SIG-M5 treated with dmso at 0.1 percent for 504 hours (cell line): Measurements from ENCODE around the gene PAX2.

Experiments used
- DNase-seq: peaks from one replicate; lab custom pipeline; 2025; ENCODE audit not compliant: unreplicated experiment; lab: John Stamatoyannopoulos, UW

The PAX2 gene

DNA sequence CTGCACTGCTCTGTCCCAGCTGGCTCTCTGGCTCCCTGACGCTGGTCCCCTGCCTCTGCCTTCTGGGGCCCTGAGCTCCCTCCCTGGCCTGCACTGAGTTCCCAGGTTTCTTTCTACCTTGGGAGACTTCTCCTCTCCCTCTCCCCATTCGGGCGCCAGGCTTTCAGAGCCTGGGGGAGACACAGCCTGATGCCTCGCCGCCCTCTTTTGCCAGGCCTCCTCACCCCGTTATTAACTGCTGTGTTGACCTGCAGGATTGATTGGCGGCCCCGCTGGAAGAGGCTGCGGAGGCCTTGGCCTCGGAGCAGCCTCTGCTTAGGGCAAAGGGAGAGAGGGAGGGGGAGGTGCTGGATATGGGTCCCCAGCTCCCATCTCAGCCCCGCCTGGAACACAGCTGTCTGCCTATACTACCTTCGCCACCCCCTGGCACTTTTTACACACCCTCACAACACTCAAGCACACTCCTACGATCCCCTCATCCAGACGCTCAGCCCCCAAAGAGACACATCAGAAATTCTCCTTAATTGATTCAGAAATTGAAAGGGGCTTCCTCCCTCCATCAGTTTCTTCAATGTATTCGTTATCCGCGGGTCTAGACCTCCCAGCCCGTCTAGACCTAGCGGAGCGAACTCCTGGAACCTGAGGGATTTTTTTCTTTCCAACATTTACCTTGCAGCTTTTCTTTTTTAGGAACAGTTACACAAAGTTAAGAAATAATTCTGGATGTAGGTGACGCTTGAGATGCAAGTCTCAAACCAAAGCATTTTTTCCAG, 7.1 kb upstream of the PAX2 start:
- DNase-seq: no peak

DNA sequence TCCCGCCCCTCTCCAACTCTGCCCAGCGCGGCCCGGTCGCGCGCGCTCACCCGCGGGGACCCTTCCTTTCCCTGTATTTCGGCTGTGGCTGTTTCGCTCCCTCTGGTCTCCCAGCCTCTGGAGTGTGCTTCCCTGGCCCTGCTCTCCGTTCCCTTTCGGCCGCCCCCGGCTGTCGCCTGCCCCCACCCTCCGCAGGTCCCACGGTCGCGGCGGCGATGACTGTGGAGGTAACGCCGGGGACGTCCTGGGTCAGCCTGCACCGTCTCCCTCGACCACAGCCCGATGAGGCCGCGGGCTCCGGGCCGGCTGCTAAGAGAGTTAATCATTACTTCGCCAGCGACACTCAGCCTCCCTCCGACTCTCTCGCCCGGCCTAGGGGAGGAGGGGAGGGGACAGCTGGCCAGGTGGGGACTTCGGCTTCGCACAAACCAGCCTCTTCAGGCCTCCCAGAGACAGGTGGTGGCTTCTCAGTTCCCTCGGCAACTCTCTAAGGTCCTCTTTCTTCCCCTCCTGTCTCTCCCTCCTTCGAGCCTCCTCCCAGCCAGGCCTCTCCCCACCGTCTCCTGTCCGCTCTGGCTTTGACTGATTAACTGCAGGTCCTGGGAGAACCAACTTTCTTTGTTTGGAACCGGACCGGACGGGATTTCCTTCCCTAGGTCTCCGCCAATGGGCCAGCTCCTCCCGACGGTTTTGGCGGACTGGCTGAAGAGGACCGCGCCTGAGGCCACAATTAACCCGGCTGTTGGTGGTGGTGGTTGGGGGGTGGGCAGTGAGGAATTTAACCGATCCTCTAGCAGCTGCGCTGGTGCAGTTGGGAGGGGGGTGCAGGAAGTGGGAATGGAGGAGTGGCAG, 5.6 kb upstream of the PAX2 start:
- no peak for DNase-seq

DNA sequence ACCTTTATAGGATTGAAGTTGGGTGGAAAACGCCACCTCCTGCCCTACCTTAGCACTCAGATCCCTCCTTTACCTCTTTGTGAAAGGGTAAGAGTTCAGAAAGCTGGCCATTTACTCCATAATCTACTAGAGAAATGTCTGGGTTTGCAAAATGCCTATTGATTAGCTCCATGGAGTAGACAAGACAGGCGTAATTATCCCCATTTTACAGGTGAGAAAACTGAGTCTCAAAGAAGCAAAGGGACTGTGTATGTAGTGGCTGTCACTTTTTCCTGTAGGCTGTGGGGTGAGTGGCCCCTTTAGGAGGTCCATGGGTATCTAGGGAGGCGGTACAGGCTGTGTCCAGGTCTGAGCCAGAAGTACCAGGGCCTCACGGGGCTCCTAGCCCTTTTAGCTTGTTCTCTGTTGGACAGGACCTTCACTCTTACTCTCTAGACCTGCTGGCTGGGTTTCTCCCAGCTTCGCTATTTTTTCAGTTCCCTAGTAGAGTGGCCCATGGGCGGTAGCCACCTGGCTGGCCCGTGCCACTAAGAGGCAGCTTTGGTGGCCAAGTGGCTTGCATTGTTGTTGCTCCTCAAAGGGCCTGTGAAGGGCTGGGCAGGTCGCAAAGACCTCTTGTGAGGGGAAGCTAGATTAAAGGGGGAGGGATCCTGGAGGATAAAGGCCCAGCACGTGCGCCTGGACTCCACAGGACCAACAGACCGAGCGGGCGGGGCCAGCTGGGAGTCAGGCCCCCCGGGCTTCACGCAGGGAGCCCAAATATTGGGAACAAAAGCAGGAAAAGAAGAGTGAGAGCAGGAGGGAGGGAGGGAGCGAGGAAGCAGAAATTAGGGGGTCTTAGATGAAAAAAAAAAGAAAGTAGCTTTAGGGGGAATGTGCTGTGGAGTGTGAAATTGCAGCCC, 4.7 kb upstream of the PAX2 start:
- no peak for DNase-seq

DNA sequence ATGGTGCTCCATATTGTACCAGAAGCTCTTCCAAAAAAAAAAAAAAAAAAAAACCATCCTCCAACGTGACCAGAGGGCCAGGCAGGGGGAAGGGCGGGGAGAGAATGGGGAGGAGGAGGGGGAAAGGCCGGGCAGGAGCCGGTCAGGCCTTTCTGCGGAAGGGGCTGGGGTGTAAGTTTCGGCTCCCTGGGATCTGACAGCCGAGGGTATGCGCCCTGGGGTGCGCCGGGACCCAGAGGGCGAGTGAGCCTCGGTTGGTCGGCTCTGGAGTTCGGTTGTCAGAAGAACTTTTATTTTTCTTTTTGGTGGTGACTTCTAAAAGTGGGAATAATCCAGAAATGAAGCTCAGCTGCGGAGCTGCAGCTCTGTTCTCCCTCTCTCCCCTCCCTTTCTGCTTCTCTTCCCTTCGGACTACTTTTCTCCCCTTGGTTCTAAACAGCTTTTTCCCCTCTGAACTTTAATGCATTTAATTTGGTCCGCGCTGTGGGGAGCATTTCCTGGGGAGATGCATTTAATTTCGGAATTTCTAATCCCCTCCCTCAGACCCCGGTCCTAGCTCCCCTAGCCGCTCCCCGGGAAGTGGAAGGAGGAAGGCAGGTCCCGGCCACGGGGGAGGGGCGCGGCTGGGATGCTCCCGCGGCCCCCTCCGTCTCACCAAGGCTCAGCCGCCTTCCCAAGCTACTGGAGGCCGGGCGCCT, 3.9 kb upstream of the PAX2 start:
- no peak for DNase-seq

GRCh38 chr10:100742076-100742771, 3.2 kb upstream of the PAX2 start:
- DNase-seq: no peak

DNA sequence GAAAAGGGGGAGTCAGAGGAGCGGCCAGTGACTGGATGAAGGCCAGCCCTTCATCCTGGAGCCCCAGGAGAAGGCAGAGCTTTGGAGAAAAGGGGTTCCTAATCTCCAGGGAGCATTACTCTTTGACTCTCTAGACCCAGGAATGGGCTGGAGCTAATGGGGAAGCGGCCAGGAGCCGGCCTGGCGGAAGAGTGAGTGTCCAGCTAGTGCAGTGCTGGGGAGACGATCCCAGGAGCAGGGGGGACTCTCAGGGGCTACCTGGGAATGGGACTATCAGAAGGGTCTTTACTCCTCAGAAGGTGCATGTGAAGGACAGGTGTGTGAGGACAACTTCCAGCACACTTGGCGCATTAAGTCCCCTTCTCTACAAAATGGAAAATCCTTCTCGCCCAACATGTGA, 2.4 kb upstream of the PAX2 start:
- DNase-seq: no peak

DNA sequence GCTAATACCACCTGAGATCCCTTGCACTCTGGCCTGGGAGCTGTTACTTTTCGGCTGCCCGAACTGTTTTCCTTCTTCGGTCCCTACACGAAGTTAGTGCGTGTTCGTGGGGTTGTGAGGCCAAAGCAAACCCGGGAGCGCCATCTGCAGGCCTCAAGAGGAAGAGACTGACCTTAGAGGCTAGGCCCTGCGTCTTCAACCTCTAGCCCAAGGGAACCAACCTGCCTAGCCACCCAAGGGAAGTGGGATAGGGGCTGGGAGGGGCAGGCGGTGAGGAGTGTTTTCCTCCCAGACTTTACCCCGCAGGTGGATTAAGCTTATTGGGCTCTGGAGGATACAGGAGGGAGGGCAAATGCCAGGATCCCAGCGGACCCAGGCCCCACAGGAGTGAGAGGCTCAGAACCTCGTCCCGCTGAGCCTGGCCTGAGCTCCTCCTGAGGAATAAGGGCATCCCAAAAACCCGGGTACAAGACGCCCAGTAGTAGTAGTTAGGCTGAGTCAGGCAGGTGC, 1.7 kb upstream of the PAX2 start:
- DNase-seq: peak; percentile 68

DNA sequence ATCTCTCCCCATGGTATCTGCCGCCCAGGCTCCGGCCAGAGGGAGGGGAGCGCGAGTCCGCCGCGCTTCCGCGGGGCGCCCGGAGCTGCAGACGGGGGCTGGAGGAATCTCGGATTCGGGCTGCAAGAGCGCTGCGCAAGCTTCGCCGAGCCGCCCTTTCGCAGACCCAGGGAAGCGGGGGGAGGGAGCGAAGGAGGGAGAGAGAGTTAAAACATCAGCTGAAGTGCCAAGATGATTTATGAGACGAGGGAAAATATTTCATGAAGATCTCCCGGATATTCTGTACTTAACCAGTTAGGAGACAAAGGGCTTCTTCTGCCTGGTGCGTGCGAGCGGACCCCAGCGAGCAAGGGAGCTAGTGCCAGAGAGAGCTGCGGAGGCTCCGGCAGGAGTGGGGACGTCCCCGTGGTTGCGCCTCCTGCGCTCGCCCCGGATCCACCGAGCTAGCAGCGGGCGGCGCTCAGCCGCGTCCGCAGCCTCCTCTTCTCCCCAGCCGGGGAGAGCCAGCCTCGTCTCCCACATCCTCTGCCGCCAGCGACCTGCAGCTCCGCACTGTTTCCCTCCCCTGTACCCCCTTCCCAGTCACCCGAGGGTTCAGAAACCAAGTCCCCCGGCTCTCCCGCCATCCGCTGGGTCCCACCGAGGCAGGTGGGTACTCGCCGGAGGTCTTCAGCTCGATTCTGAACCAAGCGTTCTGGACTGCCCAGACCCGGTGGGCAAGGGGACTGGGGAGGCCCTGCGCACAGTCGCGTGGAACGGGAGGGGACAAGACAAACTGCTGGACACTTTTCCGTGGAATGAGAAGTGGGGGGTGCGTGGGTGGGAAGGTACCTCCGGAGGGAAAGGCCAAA, 1.0 kb upstream of the PAX2 start:
- no peak for DNase-seq

- DNase-seq: no peak
These were observed 751 bp downstream of the PAX2 start for GRCh38 chr10:100745882-100746783.

DNA sequence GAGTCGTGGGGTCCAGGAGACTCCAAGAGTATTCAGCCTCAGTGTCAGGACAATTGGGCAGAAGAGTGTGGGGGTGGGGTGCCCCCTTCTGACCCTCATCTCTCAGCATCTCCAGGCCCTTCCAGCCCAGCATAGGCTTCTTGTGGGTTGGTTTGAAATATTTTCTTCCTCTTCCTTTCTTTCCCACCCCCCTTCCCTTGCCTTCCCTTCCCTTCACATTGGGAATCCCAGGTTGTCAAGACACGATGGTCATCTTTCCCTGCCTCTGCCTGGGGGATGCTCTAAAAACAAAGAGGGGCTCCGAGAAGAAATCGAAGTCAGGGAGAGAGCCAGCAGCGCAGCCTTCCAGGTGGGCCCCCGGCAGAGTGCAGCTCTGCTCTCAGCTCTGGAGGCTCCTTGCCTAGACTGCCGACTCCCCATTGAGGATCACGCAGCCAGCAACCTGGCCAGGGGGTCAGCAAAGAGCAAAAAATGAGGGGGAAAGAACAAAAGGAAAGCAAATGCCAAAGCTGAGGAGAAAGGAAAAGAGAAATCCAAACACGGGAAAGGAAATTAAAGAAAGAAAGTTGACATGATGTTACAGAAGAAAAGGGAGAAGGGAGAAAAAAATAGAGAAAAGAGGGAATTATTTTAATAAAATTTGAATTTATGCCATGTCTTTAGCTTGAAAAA, 1.5 kb downstream of the PAX2 start:
- DNase-seq: no peak

- DNase-seq: no peak
These were observed 2.3 kb downstream of the PAX2 start for GRCh38 chr10:100747456-100748230.

GRCh38 chr10:100748231-100749058, 3.1 kb downstream of the PAX2 start:
- DNase-seq: no peak

- DNase-seq: no peak
These were observed 3.6 kb downstream of the PAX2 start for GRCh38 chr10:100749059-100749308.

- DNase-seq: no peak
These were observed 4.2 kb downstream of the PAX2 start for GRCh38 chr10:100749309-100750217.
